Measurements from ENCODE around the gene ANKRD18B.
"Not testable (repeated sequence)": the region's sequence is repeated elsewhere in the genome, so short reads cannot be mapped to it uniquely, and the experiment has no call there.

Gene ANKRD18B

DNA sequence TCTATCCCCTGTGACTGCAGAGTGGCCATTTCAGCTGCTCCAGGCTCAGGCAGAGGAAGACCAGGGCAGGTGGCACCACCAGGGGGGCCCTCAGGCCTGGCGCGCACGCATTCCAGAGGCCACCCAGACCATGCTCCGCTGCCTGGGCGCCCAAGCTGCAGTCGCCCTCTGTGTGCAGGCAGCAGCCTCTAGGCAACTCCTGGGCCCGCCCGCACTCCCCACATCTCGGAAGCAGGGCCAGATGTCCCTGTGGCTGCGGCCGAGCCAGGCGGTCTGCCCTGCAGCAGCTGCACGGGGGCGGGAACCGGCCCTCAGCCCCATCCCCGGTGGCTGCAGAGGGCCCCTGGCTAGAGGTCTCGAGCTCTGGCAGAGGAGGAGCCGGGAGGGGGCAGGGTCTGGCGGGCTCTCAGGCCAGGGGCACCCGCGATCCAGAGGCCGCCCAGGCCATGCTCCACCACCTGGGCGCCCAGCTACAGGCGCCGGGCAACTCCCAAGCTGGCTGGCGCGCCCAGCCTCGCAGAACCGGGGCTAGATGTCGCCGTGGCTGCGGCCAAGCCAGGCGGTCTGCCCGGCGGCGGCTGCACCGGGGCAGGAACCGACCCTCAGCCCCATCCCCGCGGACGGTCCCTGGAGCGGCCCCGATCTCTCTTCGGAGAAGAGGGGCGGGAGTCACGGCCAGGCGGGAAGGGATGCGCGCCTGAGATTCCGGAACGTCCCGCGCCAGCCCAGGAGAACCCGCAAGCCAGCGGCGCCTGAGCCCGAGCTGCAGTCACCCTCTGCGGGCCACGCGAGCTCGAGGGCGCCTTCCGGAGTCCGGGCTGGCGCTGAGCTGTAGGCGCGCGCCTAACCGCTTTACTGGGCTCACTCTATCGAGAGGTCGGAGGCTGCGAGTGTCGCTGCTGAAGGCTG lies at the start of gene ANKRD18B:
ANKRD18B (plus strand) TSS at position 855 of the 909 bp plus-strand sequence. CDS start 239 bp downstream, outside the sequence.
- Histone ChIP-seq H3K27me3 (ENCODE audit: insufficient read depth, low read length) (peaks cover 38% of the 10 kb centered on the region), H2AFZ (ENCODE audit: low read depth, low read length) (peak within 1 kb of the TSS; percentile 59), H3K4me3 (ENCODE audit: low read length) (peak within 1 kb of the TSS; percentile 37)
- H3K4me1 ChIP-seq (ENCODE audit: insufficient read depth, low read length); H3K9me3 ChIP-seq (ENCODE audit: low read length); H3K36me3 ChIP-seq (ENCODE audit: insufficient read depth, low read length): not testable (repeated sequence)

DNA sequence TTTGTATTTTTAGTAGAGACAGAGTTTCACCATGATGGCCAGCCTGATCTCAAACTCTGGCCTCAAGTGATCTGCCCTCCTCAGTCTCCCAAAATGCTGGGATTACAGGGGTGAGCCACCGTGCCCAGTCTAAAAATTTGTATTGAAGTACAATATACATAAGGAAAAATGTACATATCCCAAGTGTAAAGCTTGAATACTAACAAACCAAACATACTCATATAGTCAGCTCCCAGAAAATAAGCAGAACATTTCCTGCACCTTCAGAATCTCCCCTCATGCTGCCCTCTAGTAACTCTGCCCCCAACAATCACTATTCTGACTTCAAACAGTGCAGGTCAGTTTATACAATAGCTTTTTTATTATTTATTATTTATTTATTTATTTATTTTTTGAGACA lies 48.7 kb upstream of the ANKRD18B start:
- no peaks in the 10 kb centered on the region for H3K9me3 ChIP-seq (ENCODE audit: low read length)
- H3K27me3 ChIP-seq (ENCODE audit: insufficient read depth, low read length): no peaks in the 10 kb centered on the region
- peaks cover 15% of the 10 kb centered on the region for H3K36me3 ChIP-seq (ENCODE audit: insufficient read depth, low read length)
- peaks cover 18% of the 10 kb centered on the region for H3K4me1 ChIP-seq (ENCODE audit: insufficient read depth, low read length)
- no peak overlapping the region for H3K4me3 ChIP-seq (ENCODE audit: low read length)
- H2AFZ ChIP-seq (ENCODE audit: low read depth, low read length): no peak overlapping the region

DNA sequence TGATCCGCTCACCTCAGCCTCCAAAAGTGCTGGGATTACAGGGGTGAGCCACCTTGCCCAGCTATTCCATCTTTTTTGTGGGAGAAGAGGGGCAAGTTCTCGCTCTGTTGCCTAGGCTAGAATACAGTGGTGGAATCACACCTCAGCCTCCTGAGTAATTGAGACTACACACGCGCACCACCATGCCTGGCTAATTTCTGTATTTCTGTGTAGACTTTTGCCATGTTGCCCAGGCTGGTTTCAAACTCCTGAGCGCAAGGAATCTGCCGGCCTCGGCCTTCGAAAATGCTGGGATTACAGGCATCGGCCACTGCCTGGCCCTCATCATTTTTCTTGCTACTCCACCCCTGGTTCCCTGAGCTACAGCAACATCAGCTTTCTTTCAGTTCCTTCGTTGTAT lies 47.5 kb upstream of the ANKRD18B start:
- H3K36me3 ChIP-seq (ENCODE audit: insufficient read depth, low read length): peaks cover 10% of the 10 kb centered on the region
- H3K9me3 ChIP-seq (ENCODE audit: low read length): no peaks in the 10 kb centered on the region

DNA sequence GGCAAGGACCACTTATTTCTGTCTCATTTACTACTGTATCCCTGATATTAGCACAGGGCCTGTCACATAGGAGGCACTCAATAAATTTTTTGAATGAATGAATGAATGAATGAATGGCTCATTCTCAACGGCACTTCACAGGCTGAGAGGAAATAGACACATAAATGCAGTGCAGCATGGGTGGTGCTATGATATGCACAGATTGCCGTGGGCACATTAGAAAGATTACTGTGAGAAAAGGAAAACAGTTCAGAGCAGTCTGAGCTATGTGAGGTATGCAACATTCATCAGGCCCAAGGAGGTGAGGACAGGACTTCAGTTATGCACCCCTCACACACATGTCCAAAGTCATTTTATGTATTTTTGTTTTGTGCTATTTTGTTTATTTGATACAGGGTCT lies 43.9 kb upstream of the ANKRD18B start:
- Histone ChIP-seq H2AFZ (ENCODE audit: low read depth, low read length) (no peak overlapping the region), H3K27me3 (ENCODE audit: insufficient read depth, low read length) (no peaks in the 10 kb centered on the region), H3K4me3 (ENCODE audit: low read length) (no peak overlapping the region), H3K36me3 (ENCODE audit: insufficient read depth, low read length) (peaks cover 3% of the 10 kb centered on the region), H3K4me1 (ENCODE audit: insufficient read depth, low read length) (no peaks in the 10 kb centered on the region), H3K9me3 (ENCODE audit: low read length) (no peaks in the 10 kb centered on the region)

More for the DNA sequence above, 47.5 kb upstream of the ANKRD18B start:
- H2AFZ ChIP-seq (ENCODE audit: low read depth, low read length): no peak overlapping the region
- peaks cover 18% of the 10 kb centered on the region for H3K4me1 ChIP-seq (ENCODE audit: insufficient read depth, low read length)
- H3K4me3 ChIP-seq (ENCODE audit: low read length): no peak overlapping the region
- no peaks in the 10 kb centered on the region for H3K27me3 ChIP-seq (ENCODE audit: insufficient read depth, low read length)

DNA sequence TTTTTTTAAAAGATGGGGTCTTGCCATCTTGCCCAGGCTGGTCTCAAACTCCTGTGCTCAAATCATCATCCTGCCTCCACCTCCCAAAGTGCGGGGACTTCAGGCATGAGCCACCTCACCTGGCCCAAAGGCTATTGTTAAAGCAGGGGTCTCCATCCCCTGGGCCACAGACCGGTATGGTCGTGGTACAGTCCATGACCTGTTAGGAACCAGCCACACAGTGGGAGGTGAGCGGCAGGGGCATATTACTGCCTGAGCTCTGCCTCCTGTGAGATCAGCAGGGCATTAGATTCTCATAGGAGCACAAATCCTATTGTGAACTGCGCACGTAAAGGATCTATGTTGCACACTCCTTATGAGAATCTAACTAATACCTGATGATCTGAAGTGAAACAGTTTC lies 43.1 kb upstream of the ANKRD18B start:
- Histone ChIP-seq H2AFZ (ENCODE audit: low read depth, low read length) (no peak overlapping the region), H3K36me3 (ENCODE audit: insufficient read depth, low read length) (peaks cover 3% of the 10 kb centered on the region), H3K4me3 (ENCODE audit: low read length) (no peak overlapping the region), H3K27me3 (ENCODE audit: insufficient read depth, low read length) (no peaks in the 10 kb centered on the region), H3K4me1 (ENCODE audit: insufficient read depth, low read length) (no peaks in the 10 kb centered on the region), H3K9me3 (ENCODE audit: low read length) (no peaks in the 10 kb centered on the region)

DNA sequence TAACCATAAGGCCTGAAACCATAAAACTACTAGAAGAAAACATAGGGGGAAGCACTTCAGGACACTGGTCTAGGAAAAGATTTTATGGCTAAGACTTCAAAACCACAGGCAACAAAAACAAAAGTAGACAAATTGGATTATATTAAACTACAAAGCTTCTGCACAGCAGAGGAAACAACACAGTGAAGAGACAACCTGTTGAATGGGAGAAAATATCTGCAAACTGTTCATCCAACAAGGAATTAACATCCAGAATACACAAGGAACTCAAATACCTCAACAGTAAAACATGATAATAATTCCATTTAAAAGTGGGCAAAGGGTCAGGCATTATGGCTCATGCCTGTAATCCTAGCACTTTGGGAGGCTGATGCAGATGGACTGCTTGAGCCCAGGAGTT lies 38.7 kb upstream of the ANKRD18B start:
- H3K27me3 ChIP-seq (ENCODE audit: insufficient read depth, low read length); H3K36me3 ChIP-seq (ENCODE audit: insufficient read depth, low read length); H3K4me1 ChIP-seq (ENCODE audit: insufficient read depth, low read length): not testable (repeated sequence)

DNA sequence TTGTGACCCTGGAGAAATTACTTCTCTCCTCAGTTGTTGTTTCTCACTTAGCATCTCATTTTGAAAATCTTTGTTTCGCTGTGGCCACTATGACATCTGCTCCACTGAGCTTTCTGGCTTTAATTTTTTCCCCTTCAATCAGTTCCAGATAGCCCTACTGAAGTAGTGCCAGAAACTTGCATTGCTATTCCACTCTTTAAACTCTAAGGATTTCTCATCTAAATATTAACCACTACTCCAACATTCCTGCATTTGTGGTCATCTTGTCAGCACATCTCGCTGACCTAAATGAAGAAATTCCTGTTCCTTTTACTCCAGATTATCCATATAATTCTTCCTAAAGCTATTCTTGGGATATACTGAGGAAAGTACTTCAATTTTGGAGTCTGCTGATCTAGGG lies 35.0 kb upstream of the ANKRD18B start:
- Histone ChIP-seq H3K27me3 (ENCODE audit: insufficient read depth, low read length) (no peaks in the 10 kb centered on the region), H2AFZ (ENCODE audit: low read depth, low read length) (no peak overlapping the region), H3K4me3 (ENCODE audit: low read length) (no peak overlapping the region), H3K36me3 (ENCODE audit: insufficient read depth, low read length) (no peaks in the 10 kb centered on the region), H3K9me3 (ENCODE audit: low read length) (no peaks in the 10 kb centered on the region), H3K4me1 (ENCODE audit: insufficient read depth, low read length) (no peaks in the 10 kb centered on the region)

More for the DNA sequence above, 38.7 kb upstream of the ANKRD18B start:
- not testable (repeated sequence) for H2AFZ ChIP-seq (ENCODE audit: low read depth, low read length); H3K9me3 ChIP-seq (ENCODE audit: low read length); H3K4me3 ChIP-seq (ENCODE audit: low read length)

DNA sequence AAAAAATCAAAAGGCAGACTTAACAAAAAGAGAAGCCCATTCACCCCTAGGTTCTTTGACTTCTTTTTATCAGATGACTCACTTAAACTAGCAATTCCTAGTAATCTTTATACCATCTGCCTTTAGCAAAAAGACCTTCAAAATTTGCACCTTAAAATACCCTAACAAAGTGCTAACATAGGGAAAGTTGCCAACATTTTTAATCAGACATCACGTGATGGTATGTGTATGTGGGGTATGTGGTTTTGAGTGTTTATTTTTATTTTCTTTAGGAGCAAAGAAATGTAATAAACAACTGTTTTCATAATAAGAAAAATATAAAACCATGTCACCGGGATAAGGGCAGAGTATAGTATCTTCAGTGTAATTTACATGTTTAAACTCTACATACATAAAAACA lies 30.2 kb upstream of the ANKRD18B start:
- H3K4me1 ChIP-seq (ENCODE audit: insufficient read depth, low read length); H2AFZ ChIP-seq (ENCODE audit: low read depth, low read length); H3K27me3 ChIP-seq (ENCODE audit: insufficient read depth, low read length); H3K9me3 ChIP-seq (ENCODE audit: low read length); H3K36me3 ChIP-seq (ENCODE audit: insufficient read depth, low read length); H3K4me3 ChIP-seq (ENCODE audit: low read length): not testable (repeated sequence)

DNA sequence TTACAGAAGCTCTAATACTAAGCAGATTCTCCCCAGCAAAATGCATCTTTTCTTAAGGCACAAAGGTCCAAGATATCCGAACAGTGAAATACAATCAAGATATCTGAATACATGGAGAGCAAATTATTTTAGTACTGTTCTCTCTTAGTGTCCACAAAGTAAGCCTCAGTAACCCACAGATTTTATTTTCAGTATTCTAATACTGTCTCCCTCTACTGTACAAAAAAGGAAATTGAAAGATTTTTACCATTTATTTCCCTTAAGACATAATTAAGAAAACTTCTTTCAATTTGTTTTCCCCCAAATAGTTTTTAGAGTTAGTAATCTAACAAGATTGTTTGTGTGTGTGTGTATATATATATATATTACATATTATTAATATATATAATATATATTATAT lies 25.7 kb upstream of the ANKRD18B start:
- H3K36me3 ChIP-seq (ENCODE audit: insufficient read depth, low read length): no peaks in the 10 kb centered on the region
- no peaks in the 10 kb centered on the region for H3K4me1 ChIP-seq (ENCODE audit: insufficient read depth, low read length)
- H2AFZ ChIP-seq (ENCODE audit: low read depth, low read length): no peak overlapping the region
- H3K27me3 ChIP-seq (ENCODE audit: insufficient read depth, low read length): no peaks in the 10 kb centered on the region
- H3K4me3 ChIP-seq (ENCODE audit: low read length): no peak overlapping the region
- no peaks in the 10 kb centered on the region for H3K9me3 ChIP-seq (ENCODE audit: low read length)

DNA sequence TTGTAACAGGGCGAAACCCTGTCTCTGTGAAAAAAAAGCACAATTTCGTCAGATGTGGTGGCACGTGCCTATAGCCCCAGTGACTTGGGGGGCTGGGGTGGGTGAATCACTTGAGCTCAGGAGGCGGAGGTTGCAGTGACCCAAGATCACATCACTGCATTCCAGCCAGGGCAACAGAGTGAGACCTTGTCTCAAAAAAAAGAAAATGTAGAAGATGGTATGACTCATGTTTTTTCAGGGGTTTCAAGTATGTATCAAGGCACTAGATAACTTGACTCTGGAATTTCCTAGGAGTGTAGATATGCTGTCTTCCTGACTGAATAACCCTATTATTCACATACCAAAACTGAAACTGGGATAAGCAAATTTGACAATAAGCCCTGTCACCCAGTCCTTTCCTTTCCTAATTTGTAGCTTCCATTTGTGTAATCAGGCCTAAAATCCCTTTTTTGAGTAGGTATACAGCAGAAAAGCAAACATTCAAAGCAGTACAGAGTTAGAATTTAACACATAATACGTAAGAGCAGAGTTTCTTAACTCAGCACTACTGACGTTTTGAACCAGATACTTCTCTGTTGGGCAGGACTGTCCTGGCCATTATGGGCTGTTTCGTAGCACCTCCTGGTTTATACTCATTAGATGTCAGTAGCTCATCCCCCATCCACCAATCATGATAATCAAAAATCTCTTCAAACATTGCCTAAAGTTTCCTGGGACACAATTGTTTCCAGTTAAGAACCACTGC lies 17.3 kb upstream of the ANKRD18B start:
- Histone ChIP-seq H3K36me3 (ENCODE audit: insufficient read depth, low read length) (no peaks in the 10 kb centered on the region), H3K4me1 (ENCODE audit: insufficient read depth, low read length) (peaks cover 3% of the 10 kb centered on the region), H3K4me3 (ENCODE audit: low read length) (no peak overlapping the region), H3K9me3 (ENCODE audit: low read length) (no peaks in the 10 kb centered on the region), H2AFZ (ENCODE audit: low read depth, low read length) (no peak overlapping the region), H3K27me3 (ENCODE audit: insufficient read depth, low read length) (no peaks in the 10 kb centered on the region)

DNA sequence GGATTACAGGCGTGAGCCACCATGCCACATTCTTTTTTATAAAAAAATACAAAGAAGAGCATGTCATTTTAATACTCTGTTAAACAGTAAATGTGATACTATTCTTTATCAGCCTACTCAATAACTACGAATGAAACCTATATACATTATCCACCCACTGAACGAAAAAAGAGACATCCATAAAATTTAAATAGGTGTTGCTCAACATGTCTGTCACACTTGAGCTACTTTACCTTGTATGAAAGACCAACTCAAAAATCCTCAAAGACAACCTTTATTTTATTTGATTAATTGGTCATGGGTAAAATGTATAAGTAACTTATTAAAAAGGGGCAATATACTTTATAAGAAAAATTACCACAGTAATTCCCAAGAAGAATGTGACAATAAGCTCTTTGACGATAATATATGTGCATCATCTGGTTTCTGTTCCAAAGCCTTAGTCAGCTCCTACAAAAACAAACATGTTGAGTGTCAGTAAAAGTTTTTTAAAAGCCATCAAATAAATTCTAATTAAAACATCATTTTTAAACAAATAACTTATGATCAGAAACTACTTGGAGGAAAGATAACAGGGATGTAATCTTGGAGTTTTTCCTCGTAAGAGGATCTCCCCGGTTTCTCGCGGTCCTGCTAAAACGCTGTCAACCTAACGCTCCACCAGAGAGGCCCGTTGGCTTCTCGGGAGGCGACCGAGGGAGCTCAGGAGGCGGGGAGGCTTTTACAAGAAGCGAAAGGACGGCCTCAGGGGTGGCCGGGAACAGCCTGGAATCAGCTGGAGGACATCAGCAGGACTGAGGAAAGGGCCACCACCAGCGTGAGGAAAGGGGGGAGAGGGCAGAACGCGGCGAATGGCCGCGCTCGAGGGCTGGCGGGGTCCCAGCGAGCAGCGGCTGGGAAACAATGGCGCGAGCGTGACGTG lies 13.5 kb upstream of the ANKRD18B start:
- H3K9me3 ChIP-seq (ENCODE audit: low read length): no peaks in the 10 kb centered on the region
- peak overlapping the region; percentile 79 for H2AFZ ChIP-seq (ENCODE audit: low read depth, low read length)
- no peaks in the 10 kb centered on the region for H3K27me3 ChIP-seq (ENCODE audit: insufficient read depth, low read length)
- peak overlapping the region; percentile 73 for H3K4me3 ChIP-seq (ENCODE audit: low read length)
- H3K4me1 ChIP-seq (ENCODE audit: insufficient read depth, low read length): peaks cover 3% of the 10 kb centered on the region
- H3K36me3 ChIP-seq (ENCODE audit: insufficient read depth, low read length): no peaks in the 10 kb centered on the region

DNA sequence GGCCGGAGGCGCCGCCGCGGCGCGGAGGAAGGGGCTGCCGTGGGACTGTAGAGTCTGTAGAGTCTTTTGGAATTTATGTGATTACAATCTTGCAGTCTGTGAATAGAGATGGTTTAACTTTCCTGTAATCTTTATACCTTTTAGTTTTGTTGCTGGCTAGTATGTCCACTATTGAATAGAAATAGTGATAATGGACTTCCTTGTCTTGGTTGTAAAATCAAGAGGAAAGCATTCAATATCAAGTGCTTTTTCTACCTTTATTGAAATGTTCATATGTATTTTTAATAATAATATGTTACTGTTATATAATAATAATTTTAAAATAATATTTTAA lies 12.9 kb upstream of the ANKRD18B start:
- Histone ChIP-seq H2AFZ (ENCODE audit: low read depth, low read length) (peak overlapping the region; percentile 79), H3K4me3 (ENCODE audit: low read length) (peak overlapping the region; percentile 73)
- H3K9me3 ChIP-seq (ENCODE audit: low read length); H3K36me3 ChIP-seq (ENCODE audit: insufficient read depth, low read length); H3K27me3 ChIP-seq (ENCODE audit: insufficient read depth, low read length); H3K4me1 ChIP-seq (ENCODE audit: insufficient read depth, low read length): not testable (repeated sequence)

DNA sequence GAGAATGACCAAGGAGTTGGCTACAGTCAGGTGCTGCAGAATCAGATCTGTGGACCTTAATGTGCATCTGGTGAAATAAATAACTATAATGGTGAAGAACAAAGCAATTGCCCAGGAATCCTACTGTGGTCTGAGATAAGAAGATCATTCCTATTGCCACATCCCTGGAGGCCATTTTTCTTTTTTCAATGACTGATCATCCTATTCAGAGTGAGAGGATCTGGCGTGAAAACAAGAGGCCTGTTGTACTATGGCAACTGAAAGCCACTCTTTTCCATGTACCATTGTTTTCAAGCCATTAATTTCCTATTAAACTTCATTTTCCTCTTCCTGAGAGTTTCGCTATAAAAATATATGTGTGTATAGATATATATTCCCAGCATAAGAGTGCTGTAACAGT lies 11.5 kb upstream of the ANKRD18B start:
- not testable (repeated sequence) for H3K4me1 ChIP-seq (ENCODE audit: insufficient read depth, low read length); H2AFZ ChIP-seq (ENCODE audit: low read depth, low read length); H3K9me3 ChIP-seq (ENCODE audit: low read length); H3K27me3 ChIP-seq (ENCODE audit: insufficient read depth, low read length); H3K36me3 ChIP-seq (ENCODE audit: insufficient read depth, low read length); H3K4me3 ChIP-seq (ENCODE audit: low read length)

Data from neuron (in vitro differentiated cells).